Putamen (tissue), 1 donor: Measurements from ENCODE around the gene AKAP12.
"Not testable (repeated sequence)": the region's sequence is repeated elsewhere in the genome, so short reads cannot be mapped to it uniquely, and the experiment has no call there.

Source experiments
- DNase-seq: peaks from one replicate; pipeline ENCODE4 v3.0.0-alpha.2; 2016; ENCODE audit warnings: low spot score

The AKAP12 gene

GRCh38 chr6:151379933-151380847, 140.4 kb downstream of the AKAP12 start:
- DNase-seq: no peak

- DNase-seq: no peak
These were observed 141.1 kb downstream of the AKAP12 start for GRCh38 chr6:151380848-151381205.

GRCh38 chr6:151381722-151382121, 142.0 kb downstream of the AKAP12 start:
- no peak for DNase-seq

GRCh38 chr6:151382631-151383030, 142.9 kb downstream of the AKAP12 start:
- DNase-seq: not testable (repeated sequence)

GRCh38 chr6:151384151-151384550, 144.4 kb downstream of the AKAP12 start:
- no peak for DNase-seq

DNA sequence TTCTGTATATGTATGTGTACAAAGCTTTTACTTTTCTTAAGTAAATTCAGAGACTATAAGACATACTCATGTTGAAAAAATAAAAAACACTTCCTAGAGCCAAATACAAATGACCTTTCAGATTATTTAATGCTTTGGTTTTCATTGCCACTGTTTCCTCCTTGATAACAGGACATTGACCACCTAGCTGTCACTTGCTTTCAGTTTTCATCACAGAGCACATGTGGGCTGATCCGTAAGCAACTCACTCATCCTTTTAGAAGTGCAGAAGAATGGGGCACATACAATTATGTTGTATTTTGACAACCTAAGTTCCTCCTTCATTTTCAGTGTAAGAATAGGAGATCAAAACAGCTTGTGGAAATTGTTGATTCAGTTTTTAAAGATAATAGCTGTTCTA, 145.4 kb downstream of the AKAP12 start:
- no peak for DNase-seq

DNA sequence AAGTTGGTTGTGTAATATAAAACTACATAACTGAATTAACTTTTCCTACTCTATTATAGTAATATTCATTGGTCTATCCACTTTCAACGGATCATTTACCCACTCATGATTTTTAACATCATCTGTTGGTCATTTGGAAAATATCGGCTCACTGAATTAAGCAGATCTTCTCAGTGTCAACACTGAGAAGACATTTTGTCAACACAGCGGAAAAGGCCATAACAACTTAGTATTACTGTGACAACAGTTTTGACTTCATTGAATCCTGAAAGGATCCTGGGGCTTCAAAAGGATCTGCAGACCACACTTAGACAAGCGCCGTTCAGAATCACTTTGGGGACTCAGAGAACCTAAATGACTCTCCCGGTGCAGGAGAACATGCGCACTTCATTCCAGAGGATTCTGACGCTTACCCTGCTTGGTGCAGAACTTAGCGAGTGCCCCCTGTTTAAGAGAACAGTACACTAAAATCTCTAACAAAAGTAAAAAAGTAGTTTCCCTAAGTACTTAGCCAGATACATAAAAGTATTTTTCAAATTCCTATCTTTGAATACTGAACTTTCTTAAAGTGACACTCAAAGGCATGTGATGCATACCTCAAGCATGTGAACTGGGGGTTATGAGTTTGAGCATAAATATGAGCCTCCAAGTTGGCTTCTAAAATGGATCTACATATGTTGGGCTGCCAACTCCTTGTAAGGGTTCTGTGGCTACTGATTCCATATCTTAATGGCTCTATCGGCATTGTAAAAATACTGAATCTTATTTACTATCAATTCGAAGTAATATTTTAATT, 147.6 kb downstream of the AKAP12 start:
- DNase-seq: no peak

DNA sequence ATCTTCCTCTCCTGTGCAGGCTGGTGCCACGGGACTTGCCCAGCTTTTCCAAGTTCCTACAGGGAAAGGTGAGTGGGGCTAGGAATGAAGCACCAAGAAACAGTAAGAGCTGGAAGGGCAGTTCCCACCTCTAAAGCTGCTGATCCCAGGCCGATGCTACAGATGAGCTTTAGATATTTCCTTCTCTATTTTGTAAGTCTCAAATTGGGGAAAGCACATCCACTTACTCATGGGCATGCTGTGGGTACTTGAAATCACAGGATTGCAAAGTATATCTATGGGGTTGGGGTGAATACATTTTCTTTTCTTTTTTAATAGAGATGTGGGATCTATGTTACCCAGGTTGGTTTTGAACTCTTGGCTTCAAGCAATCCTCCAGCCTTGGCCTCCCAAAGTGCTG, 148.5 kb downstream of the AKAP12 start:
- no peak for DNase-seq

- no peak for DNase-seq
These were observed 149.3 kb downstream of the AKAP12 start for GRCh38 chr6:151388997-151389617.

GRCh38 chr6:151389618-151390275, 150.0 kb downstream of the AKAP12 start:
- peak; percentile 69 for DNase-seq

- peak; percentile 99 for DNase-seq
These were observed 150.6 kb downstream of the AKAP12 start for GRCh38 chr6:151390276-151390850.

DNA sequence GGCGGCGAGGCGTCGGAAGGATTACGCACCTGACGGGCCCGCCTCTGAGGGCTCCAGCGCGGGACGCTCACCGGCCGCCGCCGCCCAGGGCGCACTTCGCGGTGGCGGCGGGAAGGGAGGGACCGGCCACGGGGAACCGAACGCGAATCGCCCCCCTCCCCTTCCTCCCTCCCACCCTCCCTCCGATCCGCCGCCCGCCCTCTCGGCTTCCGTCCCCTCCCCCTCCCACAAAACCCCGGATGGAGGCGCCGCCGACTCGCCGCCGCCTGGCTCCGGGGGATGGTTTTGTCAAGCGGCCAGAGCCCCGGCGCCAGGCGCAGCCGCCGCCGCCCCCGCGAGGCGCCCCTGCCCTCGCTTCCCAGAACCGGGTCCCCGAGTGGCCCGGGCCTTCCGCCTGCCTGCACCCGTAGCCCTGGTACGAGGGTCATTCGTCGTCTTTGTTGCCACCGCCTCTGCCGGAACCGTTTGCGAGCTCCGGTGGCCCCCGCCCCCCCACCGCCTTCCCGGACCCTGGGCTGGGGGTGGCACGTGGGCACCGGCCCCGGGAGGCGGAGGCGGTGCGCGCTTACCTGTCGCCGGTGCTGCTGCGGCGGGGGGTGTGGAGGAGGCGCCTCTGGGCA, 151.2 kb downstream of the AKAP12 start:
- DNase-seq: peak; percentile 72

GRCh38 chr6:151391471-151392413, 152.0 kb downstream of the AKAP12 start, which contains the start of gene ZBTB2:
Gene ZBTB2 (minus strand): TSS chr6:151391559. CDS start chr6:151373637, 17,922 bp downstream.
- peak; percentile 71 for DNase-seq

GRCh38 chr6:151392427-151392826, 152.7 kb downstream of the AKAP12 start:
- no peak for DNase-seq

GRCh38 chr6:151393410-151393809, 153.6 kb downstream of the AKAP12 start:
- no peak for DNase-seq

GRCh38 chr6:151399679-151400078, 159.9 kb downstream of the AKAP12 start:
- DNase-seq: no peak

GRCh38 chr6:151400473-151400872, 160.7 kb downstream of the AKAP12 start:
- DNase-seq: no peak

DNA sequence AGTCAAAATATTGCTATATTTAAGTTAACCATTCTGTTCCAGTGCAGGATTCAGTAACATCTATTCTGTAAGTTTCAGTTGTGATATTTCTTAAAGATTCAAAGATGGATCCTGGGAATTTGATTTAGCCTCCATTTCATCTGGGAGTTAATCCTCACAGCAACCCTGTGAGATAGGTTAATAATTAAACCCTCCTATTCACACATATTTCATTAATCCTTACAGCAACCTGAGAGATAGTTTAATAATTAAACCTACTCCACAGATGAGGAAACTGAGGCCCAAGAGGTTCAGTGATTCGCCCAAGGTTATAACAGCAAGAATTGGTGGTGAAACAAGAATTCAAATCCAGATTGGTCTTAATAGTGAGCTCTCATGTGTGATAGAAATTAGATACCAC, 162.5 kb downstream of the AKAP12 start:
- DNase-seq: no peak

- no peak for DNase-seq
These were observed 164.1 kb downstream of the AKAP12 start for GRCh38 chr6:151403919-151404308.
